Ureter (tissue), 1 donor: ENCODE measurements around the gene OR2M5. TPM values are rescaled to one million over a fixed set of nuclear protein-coding genes. Genes with fewer than 3 reads are reported as not detected.

Experiments used
- DNase-seq: peaks from one replicate; pipeline ENCODE4 v3.0.0-alpha.2; 2020; ENCODE audit warnings: low spot score
- total RNA-seq: library from RNA; stranded (reverse); gene quantifications from one replicate; pipeline ENCODE4 v1.2.4, GENCODE V29; 2023
- donor health status: DM: yes; HTN: yes; CAD: no.

The OR2M5 gene, protein sequence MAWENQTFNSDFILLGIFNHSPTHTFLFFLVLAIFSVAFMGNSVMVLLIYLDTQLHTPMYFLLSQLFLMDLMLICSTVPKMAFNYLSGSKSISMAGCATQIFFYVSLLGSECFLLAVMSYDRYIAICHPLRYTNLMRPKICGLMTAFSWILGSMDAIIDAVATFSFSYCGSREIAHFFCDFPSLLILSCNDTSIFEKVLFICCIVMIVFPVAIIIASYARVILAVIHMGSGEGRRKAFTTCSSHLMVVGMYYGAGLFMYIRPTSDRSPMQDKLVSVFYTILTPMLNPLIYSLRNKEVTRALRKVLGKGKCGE
- total RNA-seq, result not detected

DNA sequence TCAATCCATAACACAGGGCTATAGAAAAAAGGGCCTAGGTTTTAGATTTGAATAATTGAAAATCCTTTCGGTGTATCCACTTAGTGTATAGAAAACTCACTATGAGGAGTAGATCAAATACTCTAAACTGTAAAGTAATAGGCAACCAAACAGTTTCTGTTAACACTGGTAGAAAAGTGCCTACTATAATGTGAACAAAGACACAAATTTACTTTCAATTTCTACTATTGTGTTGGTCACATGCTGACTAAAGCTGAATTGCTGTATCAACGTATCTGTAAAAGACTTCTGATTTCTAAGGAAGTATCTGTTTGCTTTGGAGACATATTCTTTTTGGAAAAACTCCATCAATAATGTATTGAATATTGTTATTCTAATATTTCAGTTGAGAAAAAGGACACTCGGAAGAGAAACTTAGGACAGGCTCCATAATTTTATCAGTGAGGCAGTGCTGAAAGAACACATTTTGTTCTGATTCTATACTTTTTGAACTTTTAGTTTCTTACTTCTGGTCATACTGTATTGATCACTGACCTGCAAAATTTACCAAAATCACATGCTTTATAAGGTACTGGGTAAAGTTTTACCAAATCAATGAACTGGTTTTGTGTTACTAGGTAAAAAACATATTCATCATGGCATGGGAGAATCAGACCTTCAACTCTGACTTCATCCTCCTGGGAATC lies at the start of gene OR2M5:
Gene OR2M5 (plus strand): TSS at position 636 of the 686 bp plus-strand sequence. CDS start 0 bp downstream, at position 636.
- DNase-seq, result no peak

DNA sequence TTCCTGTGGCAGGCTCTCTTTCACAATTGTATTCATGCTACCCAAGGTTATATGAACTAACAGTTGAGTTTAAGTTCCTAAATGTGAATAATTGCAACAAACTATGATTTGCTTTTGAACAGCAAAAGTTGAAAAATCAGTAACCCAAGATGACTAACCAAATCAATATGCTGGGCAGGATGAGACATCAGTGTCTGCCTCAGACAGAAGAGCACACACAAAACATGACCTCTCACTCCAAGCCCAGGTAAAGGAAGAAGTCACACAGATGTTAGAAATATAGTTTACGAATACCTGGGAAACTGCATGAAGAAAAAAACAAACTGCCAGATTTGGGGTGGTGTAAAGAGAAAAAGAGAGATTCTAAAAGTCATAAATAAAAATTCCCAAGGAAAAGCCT lies 46.4 kb upstream of the OR2M5 start:
- DNase-seq, result no peak

DNA sequence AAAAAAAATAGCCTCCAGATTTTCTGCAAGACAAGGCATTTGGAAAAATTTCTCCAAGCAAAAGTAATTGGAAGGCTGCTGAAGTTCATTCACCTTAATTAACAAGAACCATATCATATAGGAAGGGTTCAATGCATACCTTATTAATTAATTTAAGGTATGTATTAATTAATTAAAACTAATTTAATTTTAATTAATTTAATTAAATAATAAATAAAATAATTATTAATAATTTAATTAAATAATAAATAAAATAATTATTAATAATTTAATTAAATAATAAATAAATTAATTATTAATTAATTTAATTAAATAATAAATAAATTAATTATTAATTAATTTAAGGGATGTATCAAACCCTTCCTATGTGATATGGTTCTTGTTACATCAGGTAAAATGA lies 42.1 kb upstream of the OR2M5 start:
- no peak for DNase-seq

DNA sequence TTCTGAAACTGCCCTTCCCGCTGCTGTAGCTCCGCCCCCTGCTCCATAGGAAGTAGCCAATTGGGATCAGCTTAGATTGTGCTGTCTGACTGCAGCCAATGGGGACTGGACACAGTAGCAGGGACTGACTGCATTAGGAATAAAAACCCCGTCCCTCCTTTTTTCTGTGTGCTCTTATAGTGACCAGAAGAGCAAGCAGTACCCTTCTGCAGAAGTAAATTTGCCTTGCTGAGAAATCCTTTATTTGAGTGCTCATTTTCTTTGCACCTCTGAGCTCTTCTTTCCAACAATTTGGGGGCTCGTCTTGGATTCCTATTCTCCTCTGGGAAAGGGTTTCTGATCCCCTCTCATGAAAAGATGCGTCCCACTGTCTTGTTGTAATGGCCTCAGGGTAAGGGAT lies 33.8 kb upstream of the OR2M5 start:
- no peak for DNase-seq

DNA sequence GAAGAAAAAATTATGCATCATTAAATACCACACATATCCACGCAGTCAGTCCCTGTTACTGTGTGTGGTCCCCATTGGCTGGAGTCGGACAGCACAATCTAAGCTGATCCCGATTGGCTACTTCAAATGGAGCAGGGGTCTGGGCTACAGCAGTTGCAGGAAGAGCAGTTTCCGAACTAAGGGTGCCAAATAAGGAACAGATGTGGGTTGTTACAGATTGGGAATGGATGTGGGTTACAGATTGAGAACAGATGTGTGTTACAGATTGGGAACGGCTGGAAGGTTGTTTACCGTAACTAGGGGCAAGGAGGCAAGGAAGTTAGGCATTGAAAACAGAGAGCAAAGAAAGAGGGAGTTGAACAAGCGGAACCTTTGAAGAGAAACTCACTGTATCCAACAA lies 30.1 kb upstream of the OR2M5 start:
- DNase-seq, result no peak

DNA sequence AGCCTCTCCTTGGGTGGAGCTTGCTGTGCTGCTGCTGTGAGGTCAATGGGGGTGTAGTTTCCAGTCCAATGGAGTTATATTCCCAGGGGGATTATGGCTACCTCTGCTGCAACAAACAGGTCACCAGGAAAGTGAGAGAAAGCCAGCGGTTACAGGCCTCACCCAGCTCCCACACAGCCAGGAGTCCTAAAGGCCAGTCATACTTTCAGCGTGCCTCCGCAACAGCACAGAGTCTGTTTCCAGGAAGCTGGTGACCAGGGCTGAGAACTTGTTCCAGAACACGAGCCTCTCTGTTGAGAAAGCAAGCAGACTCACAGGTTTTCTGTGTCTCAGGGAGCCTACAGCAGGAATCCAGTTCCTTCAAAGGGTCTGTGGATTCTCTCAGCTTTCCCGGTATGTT lies 17.3 kb upstream of the OR2M5 start:
- no peak for DNase-seq

DNA sequence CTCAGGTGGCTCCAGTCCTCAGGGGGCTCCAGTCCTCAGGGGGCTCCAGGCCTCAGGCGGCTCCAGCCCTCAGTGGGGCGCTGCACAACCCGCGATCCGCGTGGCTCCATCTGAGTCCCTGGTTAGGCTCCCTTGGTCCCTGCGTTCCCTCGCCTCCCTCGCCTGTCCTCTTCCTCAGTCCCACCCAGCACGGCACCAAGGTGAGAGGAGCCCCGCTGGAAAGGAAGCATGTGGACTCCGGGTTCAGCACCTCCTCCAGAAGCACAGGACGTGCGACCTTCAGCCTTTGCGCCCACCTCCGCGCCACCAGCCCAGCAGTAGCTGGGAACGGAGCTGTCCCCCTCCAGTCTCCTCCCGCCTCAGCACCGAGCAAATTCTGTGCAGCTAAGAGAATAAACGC lies 8.1 kb upstream of the OR2M5 start:
- DNase-seq, result no peak

DNA sequence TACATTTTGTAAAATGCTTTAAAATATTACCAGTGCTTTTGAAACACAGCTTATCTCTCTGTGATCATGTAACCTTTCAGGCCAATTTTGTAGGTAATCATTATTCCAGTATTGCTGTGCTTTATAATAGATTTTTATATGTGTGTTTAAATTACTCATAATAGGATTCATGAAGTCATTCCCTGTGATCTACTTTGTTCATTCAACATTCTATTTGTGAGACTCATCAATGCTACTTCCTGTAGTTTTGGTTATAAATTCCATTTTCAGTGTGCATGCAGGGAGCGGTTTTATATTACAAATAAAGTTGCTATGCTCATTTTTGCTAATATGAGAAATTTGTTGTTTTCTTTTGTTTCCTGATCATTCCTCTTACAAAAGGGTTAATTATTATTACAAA lies 4.1 kb upstream of the OR2M5 start:
- DNase-seq, result no peak

DNA sequence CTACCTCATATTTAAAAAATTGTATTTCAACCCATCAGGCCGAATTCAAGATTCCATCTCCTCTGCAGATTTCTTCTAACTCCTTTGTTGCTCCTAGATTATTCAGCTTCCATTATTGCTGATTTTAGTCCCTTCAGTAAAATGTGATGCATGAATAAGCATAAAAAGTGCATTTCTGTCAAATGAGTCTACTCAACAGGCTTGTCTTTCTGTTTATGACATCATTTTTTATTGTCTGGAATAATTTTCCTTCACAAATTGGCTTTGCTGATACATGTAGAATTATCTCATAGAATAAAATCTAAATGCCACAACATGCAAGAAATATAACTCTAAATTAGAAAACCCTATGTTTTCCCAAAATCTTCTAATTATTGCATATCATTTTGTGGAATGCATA lies 1.6 kb upstream of the OR2M5 start:
- DNase-seq, result no peak

DNA sequence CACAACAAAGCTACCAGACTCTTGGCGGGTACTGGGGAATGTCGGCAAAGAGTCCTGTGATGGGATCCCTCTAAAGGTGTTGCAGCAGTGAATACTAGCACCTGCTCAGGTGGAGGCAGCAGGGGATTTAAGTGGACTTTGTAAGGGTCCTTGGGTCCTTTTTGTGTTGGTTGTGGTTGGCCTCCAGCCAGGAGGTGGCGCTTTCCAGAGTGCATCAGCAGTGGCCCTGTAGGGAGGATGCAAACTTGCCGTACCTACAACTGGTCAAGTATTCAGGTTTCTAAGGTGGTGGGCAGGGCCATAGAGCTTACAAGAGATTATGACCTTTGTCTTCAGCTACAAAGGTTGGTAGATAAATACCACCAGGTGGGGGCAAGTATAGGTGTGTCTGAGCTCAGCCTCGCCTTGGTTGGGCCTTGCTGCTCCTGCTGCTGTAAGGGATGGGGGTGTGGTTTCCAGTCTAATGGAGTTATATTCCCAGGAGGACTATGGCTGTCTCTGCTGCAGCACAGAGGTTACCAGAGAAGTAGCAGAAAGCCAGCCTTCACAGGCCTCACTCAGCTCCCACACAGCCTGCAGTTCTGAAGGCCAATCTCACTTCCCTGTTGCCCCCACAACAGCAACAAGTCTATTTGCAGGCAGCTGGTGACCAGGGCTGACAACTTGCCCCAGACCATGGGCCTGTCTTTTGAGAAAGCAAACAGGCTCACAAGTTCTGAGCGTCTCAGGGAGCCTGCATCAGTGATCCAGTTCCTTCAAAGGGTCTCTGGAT lies 7.3 kb downstream of the OR2M5 start:
- no peak for DNase-seq

DNA sequence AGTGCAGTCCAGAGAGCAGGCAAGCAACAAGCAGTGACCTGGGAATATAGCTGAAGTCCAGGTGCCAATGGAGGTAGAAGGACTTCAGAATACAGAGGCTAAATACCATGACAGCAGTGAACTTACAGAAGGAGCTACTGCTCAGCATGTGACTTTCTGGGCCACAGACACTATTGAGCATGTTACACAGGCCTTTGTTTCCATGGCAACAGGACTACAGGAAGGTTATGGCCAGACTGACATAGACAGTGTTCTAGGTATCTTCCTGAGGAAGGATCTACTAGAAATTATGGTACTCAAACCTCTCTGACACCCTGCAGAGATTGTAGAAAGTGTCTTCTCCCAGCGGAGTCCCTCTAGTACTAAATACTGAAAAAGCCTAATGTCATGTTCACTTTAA lies 11.0 kb downstream of the OR2M5 start:
- no peak for DNase-seq

DNA sequence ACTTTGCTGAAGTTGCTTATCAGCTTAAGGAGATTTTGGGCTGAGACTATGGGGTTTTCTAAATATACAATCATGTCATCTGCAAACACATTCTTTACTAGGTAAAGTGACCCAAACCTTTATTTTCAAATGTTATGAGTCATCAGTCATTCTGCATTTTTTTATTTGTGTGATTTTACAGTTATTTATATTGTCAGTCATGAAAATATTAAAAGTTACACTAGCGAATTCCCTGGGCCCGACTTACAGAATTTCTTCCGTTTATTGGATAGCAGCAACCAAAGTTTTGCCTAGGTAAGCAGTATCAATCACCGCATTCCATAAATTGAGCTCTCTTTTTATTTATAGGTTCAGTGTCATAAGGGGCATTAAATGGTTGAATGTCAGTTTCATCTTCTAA lies 13.8 kb downstream of the OR2M5 start:
- DNase-seq, result no peak

DNA sequence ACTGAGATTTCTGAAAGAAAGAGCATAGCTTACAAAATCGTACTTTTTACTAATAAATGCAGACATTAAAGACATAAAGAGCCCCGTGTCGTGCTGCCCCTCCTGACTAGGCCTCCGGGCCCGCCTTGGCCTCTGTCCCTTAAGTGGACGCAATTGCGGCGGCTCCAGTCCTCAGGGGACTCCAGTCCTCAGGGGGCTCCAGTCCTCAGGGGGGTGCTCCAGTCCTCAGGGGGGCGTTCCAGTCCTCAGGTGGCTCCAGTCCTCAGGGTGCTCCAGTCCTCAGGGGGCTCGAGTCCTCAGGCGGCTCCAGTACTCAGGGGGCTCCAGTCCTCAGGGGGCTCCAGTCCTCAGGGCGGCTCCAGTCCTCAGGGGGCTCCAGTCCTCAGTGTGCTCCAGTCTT lies 19.1 kb downstream of the OR2M5 start:
- DNase-seq, result no peak

DNA sequence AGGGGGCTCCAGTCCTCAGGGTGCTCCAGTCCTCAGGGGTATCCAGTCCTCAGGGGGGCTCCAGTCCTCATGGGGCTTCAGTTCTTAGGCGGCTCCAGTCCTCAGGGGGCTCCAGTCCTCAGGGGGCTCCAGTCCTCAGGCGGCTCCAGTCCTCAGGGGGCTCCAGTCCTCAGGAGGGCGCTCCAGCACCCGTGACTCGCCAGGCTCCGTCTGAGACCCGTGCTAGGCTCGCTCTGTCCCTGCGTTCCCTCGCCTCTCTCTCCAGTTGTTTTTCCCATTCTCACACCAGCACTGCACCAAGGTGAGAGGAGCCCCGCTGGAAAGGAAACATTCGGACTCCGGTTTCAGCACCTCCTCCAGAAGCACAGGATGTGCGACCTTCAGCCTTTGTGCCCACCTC lies 20.2 kb downstream of the OR2M5 start:
- no peak for DNase-seq

DNA sequence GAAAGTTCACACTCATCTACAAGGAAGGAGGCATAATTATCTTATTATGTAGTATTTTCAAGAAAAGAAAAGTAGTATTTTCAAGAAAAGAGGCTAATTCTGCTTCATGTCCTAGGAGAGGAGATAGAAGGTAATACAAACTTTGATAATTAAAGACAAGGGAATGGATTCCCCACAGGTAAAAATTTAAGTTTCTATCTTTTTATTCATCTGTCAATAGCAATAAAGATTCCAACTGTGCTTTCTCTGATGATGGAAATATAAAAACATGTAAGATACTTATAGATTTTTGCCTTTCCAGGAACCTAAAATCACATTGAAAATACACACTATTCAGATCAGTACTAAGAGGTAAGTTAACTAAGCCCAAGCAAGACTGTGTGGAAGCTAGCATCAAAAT lies 29.6 kb downstream of the OR2M5 start, which contains the start of gene OR2M2:
Gene OR2M2 (plus strand): TSS at position 301 of the 400 bp plus-strand sequence. CDS start 5,165 bp downstream, outside the sequence.
- no peak for DNase-seq

DNA sequence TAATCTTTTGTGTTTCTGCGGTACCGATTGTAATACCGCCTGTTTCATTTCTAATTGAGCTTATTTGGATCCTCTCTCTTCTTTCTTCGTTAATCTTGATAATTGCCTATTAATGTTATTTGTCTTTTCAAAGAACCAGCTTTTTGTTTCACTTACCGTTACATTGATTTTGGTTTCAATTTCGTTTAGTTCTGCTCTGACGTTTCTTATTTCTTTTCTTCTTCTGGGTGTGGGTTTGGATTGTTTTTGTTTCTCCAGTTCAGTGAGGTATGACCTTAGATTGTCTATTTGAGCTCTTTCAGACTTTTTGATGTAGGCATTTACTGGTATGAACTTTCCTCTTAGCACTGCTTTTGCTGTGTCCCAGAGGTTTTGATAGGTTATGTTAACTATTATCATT lies 39.0 kb downstream of the OR2M5 start:
- no peak for DNase-seq

DNA sequence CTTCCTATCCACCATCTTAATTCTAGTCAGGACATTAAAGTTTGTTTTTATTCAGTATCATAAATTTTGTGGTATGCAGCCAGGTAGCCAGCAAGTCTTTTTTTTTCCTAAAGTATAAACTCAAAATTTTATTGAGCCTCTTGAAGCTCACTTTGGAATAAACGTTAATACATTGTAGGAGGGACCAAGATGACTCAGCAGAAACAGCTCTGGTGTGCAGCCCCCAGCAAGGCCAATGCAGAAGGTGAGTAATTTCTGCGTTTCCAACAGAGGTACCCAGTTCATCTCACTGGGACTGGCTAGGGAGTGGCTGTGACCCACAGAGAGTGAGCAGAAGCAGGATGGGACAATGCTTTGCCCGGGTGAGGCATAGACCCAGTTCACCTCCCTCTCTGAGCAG lies 42.4 kb downstream of the OR2M5 start:
- no peak for DNase-seq

DNA sequence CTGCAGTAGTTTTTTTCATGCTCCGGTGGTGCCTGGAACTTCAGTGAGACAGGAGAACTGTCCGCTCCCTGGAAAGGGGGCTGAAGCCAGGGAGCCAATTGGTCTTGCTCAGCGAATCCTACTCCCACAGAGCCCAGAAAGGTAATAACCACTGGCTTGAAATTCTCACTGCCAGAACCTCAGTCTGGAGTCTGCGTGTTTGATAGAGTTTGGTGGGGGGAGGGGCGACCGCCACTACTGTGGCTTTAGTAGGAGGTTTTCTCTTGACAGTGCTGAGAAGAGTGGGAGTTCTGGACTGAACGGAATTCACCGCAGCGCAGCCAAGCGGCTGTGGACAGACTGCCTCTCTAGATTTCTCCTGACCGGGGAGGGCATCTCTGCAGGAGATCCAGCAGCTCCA lies 44.1 kb downstream of the OR2M5 start:
- no peak for DNase-seq

DNA sequence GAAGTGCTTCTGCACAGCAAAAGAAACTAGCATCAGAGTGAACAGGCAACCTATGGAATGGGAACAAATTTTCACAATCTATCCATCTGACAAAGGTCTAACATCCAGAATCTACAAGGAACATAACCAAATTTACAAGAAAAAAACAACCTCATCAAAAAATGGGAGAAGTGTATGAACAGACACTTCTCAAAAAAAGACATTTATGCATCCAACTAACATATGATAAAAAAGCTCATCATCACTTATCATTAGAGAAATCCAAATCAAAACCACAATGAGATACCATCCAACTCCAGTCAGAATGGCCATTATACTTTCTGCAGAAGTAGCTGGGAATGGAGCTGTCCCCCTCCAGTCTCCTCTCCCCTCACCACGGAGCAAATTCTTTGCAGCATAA lies 49.2 kb downstream of the OR2M5 start:
- no peak for DNase-seq
